G401.6 (cell line): ENCODE data around the gene PSMC4.
"Not testable (repeated sequence)": the region's sequence is repeated elsewhere in the genome, so short reads cannot be mapped to it uniquely, and the experiment has no call there.

ENCODE experiments used
- FAIRE-seq: peaks from 2 replicates; lab custom pipeline; 2012; peaks lifted over from hg19 to GRCh38; lab: Jason Lieb, UNC

The PSMC4 gene

GRCh38 chr19:39946532-39946931, 24.4 kb upstream of the PSMC4 start:
- FAIRE-seq: no peak

GRCh38 chr19:39949026-39949747, 21.8 kb upstream of the PSMC4 start:
- no peak for FAIRE-seq

- FAIRE-seq: no peak
These were observed 19.8 kb upstream of the PSMC4 start for GRCh38 chr19:39951065-39951650.

- no peak for FAIRE-seq
These were observed 19.3 kb upstream of the PSMC4 start for GRCh38 chr19:39951686-39952085.

- FAIRE-seq: no peak
These were observed 17.1 kb upstream of the PSMC4 start for GRCh38 chr19:39953915-39954314.

- not testable (repeated sequence) for FAIRE-seq
These were observed 13.1 kb upstream of the PSMC4 start for GRCh38 chr19:39957886-39958285.

GRCh38 chr19:39958942-39959341, 12.0 kb upstream of the PSMC4 start:
- not testable (repeated sequence) for FAIRE-seq

- FAIRE-seq: not testable (repeated sequence)
These were observed 11.6 kb upstream of the PSMC4 start for GRCh38 chr19:39959407-39959806.

GRCh38 chr19:39963898-39964297, 7.1 kb upstream of the PSMC4 start:
- no peak for FAIRE-seq

- FAIRE-seq: no peak
These were observed 4.3 kb upstream of the PSMC4 start for GRCh38 chr19:39966617-39967016.

- FAIRE-seq: no peak
These were observed 3.4 kb upstream of the PSMC4 start for GRCh38 chr19:39967561-39967960.

- no peak for FAIRE-seq
These were observed 2.2 kb upstream of the PSMC4 start for GRCh38 chr19:39968789-39969188.

- FAIRE-seq: no peak
These were observed 1.7 kb upstream of the PSMC4 start for GRCh38 chr19:39969266-39969665.

GRCh38 chr19:39969681-39970424, 1.1 kb upstream of the PSMC4 start:
- FAIRE-seq: no peak

- no peak for FAIRE-seq
These were observed 615 bp upstream of the PSMC4 start for GRCh38 chr19:39970425-39970674.

- no peak for FAIRE-seq
These were observed 543 bp downstream of the PSMC4 start for GRCh38 chr19:39971380-39972035.

GRCh38 chr19:39974377-39975155, 3.6 kb downstream of the PSMC4 start:
- FAIRE-seq: no peak

- peak; percentile 25 for FAIRE-seq
These were observed 11.9 kb downstream of the PSMC4 start for GRCh38 chr19:39982883-39983282.

- FAIRE-seq: no peak
These were observed 12.8 kb downstream of the PSMC4 start for GRCh38 chr19:39983695-39984300.

GRCh38 chr19:39986643-39987042, 15.7 kb downstream of the PSMC4 start:
- FAIRE-seq: no peak

GRCh38 chr19:39987167-39987566, 16.2 kb downstream of the PSMC4 start:
- FAIRE-seq: no peak

GRCh38 chr19:39987596-39987995, 16.6 kb downstream of the PSMC4 start:
- FAIRE-seq: peak; percentile 45
